Tongue (tissue), 2 donors: ENCODE results near the gene CDKN1C. TPM values are rescaled to one million over a fixed set of nuclear protein-coding genes. Genes with fewer than 3 reads are reported as not detected.

Experiments used
- DNase-seq: peaks from one replicate; pipeline ENCODE4 v3.0.0-alpha.2; 2015
- total RNA-seq: library from RNA; depleted of rRNA; stranded (reverse); fragments of >200 nt; gene quantifications from one replicate; pipeline ENCODE4 v1.2.3, GENCODE V29; 2014

Gene CDKN1C
- total RNA-seq, 1 donor from 2014 or later = 311 TPM

DNA sequence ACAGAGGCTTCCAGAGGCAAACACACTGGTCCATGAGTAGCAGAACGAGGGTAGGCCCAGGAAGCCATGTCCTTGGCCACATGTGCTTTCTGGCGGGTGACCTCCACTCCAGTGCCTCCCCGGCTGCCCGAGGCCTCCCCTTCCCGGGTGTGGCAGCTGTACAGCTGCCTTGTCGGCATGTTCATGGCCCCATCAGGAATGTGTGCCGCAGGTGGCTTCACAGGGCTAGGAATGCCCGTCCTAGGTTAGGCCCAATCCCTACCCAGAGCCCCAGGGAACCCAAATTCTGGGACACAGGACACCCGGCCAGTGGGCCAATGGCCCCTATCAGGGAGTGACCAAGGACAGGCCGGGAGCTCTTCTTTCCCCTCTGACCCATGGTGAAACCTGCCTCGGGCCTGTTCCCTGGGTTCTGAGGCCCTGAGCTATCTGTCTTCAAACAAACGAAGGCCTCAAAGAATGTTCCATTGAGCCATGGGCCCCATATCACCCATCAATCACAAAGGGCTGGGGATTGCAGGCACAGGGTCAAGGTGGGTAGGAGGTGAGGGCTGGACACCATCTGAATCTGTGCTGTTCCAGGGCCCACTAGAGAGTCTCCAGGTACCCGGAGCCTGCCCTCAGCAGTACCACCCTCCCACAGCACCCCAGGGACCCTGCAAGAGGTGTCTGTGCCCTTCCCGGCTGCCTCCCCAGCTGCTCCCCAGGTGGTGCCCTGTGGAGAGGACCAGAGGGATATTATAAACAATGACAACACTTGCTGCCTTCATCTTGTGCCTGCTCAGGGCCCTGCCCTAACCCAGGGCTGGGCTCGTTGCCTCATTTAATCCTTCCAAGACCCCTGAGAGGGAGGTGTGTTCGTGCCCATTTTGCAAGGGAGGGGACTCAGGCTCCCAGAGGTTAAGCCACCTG is 4.0 kb upstream of the CDKN1C start:
- DNase-seq = no peak

DNA sequence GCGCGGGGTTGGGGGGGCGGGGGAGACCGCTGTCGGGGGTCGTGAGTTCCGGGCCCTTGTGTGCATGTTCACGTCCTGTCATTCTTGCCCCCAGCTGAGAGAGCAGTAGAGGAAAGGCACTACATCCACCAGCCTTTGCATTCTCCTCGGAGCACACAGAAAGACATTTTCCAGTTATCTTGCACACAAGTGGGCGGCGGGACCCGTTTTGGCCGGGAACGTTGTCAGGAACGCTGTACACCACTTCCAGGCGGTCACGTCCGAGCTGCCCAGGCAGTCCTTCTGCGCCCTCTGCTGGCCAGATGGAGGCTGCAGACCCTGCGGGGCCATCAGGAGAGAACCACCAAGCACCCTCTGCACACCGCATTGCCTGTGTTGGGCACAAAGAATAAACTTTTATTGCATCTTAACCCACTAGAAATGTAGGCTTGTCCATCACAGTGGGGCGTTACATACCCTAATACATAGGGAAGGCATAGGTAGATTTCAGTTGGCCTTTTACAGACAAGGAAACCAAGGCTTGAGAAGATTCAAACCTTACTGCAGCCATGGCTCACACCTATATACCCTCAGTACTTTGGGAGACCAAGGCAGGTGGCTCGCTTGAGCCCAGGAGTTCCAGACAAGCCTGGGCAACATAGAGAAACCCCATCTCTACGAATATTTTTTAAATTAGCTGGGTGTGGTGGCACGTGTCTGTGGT is 2.8 kb upstream of the CDKN1C start:
- DNase-seq = peak; percentile 96

DNA sequence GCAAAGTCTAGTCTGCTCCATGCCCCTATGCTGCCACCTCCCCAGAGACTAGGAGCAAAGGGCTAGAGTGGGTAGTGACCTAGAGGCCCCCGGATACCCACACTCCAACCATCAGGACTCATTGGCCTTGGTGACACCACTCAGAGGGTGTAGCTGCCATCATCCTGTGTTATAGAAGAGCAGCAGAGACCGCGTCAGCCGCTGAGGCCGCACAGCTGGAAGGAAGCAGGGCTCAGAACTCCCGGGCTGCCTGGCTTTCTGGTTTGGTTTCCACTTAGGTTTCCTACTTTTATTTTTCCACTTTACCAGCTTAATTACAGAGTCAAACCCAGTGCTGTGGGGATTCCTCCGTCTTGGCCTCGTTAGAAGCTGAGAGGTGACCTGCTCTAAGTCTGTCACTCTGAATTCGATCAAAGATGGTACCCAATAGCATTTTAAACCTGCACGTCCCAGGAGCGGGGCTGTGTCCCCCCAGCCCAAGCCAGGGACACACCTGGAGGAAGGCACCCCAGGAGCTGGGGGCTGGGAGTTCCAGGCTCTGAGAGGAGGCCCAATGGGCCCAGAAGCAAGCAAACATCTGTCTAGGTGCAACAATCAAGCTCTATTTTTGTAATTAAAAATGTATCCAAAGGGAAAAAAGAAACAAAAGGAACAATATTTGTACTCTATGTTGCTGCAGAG is 2.1 kb upstream of the CDKN1C start:
- no peak for DNase-seq

DNA sequence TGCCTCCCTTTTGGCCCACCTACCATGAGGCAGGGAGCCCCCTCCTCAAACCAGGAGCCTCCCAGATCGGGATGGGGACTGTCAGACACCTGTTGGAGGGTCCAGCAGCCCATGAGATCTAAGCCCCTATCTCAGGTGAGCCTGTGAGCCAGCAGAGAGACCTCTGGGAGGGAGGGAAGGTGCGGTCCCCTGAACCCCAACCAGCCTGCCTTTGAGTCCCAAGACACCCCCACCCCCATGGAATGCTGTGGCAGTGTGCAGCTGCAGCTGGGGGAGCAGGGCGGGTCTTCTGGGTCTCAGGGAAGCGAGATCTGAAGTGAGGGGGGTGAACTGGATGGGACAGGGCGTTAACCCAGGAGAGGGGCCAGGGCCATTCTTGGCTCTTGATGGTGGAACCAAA is 1.4 kb upstream of the CDKN1C start:
- no peak for DNase-seq

DNA sequence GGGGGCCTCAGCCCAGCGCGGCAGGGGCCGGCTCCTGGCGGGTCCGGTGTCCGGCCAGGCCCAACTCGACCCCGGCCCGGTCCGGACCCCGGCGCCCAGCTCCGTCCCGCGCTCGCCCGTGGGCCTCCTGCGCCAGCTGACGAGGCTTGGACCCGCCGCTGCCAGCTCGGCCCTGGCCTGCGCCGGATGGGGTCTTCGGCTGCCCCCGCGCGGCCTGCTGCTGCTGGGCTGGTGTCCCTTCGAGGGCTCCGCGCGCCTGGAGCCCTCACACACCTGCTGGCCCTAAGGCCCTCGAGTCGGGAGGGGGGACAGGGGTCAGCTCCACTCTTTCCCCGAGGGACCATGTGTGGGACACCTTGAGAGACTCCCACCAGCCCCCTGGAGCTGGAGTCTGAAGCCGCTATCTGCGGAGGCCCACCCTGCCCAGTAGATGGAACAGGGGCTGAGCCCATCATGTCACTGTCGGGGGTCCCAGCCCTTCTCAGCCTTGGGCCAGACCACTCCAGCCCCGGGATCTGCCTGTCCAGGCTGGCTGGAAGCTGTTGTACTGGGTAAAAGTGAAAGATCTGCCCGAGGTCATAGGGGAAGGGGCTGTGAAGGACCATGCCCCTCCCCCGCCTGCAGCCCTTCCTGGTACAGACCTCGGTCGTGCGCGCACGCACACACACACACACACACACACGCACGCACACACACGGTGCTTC is 768 bp upstream of the CDKN1C start:
- DNase-seq = peak; percentile 86

DNA sequence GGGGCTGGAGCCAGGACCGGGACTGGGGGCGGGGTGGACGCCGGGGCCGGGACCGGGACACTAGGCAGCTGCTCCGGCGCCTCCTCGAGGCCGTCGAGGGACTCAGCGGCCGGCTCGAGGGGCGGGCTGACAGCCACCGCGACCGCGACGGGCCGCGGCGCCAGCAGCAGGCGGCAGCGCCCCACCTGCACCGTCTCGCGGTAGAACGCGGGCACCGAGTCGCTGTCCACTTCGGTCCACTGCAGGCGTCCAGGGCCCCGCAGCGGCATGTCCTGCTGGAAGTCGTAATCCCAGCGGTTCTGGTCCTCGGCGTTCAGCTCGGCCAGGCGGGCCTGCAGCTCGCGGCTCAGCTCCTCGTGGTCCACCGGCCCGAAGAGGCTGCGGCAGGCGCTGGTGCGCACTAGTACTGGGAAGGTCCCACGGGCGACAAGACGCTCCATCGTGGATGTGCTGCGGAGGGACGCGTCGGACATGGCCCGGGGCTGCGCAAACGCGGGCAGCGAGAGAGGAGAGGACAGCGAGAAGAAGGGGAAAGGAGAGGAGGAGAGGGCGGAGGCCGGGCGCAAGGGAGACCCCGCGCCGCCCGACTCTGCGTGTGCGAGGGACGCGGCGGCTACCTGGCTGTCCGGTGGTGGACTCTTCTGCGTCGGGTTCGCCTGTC is 428 bp downstream of the CDKN1C start:
- DNase-seq = peak; percentile 73

DNA sequence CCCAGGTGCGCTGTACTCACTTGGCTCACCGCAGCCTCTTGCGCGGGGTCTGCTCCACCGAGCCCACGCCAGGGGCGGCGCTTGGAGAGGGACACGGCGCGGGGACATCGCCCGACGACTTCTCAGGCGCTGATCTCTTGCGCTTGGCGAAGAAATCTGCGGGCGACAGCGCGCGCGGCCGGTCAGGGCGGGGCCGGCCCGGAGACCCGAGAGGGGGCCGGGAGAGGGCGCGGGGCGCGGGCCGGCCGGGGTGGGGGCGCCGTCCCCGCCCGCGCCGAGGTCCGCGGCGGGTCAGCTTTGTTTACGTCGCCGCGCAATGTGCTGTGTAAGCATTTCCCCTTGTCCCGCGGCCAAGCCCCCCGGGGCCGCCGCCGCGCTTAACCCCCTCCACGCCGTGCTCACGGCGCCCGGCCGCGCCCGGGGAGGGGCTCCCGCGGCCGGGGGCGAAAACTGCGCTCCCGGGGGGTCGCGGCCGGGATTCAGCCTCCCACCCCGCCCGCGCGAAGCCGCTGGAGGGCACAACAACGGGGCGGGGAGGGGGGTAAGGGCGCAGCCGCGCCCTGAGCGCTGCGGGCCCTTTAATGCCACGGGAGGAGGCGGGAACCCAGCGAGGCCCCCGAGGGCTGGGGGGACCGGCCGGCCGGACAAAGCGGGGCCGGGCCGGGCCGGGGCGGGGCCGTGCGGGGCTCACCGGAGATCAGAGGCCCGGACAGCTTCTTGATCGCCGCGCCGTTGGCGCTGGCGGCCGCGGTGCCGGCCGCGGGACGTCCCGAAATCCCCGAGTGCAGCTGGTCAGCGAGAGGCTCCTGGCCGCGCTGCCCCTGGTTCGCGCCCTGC is 1.4 kb downstream of the CDKN1C start:
- peak; percentile 63 for DNase-seq

DNA sequence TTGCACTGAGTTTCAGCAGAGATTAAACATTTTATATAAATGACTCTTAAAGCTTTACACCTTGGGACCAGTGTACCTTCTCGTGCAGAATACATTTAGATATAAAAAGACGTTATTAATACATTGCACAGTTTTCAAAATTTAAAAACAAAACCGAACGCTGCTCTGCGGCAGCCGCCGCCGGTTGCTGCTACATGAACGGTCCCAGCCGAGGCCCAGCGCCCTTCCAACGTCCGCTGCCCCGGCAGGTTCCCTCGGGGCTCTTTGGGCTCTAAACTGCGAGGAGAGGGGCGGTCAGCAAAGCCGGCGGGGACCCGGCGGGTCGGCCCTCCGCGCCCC is 2.0 kb downstream of the CDKN1C start:
- no peak for DNase-seq

DNA sequence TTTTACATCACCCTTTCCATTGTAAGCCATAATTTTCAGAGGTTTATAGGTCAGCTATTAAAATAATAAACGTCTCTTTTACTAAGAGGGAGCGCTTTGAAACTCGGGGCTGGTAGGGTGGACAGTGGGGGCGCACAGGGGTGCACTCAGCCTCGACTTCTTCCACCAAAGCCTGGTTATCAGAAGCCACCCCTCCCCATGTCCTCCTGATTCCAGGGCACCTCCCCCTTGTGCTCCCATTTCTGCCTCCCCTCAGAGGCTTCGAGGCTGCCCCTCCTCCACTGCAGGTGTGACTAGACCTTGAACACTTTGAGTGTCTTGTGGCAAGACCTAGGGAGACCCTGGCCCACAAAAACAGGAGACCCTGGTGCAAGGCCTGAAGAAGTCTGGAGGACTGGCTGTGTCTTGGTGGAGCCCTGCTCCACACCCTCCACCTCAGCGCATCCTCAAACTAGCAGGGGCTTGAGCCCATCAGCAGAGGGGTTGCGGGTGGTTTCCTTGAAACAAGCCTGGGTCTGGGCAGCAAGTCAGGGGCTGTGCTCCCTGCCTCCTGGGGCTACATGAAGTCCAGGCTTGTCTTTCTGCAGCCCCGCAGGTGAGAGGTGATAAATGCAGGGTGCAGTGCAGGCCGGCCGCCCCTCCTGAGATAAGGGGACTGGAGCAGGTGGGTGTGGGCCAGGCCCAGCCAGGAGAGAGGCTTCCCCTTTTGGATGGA is 3.0 kb downstream of the CDKN1C start:
- DNase-seq = peak; percentile 38

DNA sequence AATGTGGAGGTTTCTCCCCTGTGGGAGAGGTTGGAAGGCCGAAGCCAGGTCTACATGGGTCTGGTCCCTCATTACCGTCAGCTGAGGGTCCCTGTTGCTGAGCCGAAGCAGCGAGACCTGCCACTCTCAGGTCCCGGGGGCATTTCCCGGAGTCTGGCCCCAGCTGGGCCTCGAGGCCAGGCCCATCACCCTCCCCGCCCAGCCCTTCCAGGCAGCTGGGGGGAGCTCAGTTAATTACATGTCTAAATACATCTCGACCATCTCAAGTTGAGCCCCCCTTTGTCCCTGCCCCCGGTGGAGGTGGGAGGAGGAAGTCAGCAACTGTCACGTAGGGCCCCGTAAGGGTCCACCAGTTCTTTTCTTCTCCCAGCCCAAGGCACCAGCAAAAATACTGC is 3.6 kb downstream of the CDKN1C start:
- peak; percentile 80 for DNase-seq

DNA sequence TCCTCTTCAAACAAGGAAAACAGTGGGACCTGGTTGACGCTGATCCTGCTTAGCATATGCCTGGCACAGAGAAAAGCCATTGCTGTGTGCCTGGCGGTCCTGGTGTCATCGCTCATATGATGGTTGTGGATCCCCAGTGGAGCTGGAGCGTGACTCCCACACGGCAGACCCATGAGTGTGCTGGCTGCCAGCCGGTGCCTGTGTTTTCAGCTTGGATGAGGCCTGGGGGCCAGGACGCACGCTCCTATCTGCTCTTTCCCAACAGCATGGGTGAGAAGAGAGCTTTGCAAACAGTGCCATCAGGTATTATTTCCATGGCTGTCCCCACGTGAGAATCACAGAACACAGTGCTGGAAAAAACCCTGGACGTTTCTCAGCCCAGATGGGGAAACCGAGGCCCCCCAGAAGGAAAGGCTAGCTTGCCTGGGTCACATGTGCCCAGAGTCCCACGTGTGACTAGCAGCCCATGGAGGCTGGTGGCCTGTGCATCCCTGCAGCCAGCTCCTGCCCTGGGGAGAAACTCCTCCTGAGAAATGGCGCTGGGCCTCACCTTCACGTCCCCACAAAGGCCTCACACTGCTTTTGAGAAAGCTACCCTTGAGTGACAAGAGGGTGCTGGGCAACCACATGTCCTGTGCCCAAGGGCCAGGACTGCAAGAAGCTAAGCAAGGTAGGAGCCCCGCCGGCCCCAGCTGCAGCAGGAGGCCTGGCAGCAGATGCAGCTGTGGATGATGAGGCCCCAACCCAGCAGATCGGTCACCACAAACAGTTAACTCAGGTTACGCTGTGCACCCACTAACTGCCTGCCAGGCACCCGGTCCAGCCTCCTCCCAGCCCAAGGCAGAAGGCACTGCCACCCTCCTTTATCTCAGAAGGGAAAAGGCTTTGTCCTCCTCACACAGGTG is 4.2 kb downstream of the CDKN1C start:
- DNase-seq = peak; percentile 46

DNA sequence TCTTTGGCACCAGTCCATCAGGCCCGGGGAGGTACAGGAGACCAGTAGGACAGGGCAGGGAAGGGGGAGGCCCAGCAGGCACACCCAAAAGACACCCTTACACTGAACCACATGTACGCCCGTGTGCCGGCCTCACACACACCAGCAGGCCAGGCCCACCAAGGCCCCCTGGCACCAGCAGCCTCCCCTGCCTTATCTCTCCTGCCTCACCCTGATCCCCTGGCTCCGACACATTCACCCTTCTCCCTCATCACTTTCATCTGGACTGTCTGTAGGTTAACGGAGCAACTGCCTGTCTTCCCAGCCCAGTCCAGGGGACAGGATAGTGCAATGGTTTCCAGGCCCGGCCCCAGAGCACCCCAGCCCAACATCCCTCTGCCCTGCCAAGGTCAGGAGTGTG is 4.9 kb downstream of the CDKN1C start:
- peak; percentile 17 for DNase-seq

DNA sequence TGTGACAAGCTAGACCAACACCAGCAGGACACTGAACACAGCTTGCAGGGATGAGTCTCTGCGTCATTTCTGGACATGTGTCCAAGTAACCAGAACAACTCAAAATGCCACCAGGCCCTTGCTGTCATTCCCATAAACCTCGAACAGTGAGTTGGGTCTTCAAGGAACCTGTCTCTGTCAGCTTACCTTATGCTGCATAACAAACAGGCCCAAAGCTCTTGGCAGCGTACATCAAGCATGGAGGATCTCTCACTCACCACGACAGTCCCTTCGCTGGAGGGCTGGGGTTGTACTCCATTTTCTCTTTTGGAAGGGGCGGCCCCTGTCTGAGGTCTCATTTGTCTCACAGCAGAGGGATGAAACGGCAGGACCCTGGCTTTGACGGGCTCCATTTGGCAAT is 6.8 kb downstream of the CDKN1C start:
- DNase-seq = no peak

DNA sequence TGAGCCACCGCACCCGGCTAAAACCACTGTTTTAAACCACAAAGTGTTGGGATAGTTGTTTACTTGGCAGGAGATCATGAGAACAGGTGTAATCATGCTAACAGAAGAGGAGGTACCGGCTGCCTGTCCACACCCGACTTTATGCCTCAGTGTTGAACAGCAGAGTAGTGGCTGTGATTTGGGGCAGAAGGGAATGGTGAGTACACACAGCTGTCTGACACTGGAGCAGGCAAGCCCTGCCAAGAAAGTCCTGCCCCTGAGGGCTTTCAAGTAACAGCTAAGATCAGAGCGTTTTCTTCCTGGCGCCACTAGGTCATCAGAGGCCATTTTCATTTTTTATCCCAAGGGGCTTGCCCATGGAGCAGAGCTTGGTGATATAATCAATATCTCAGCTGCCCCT is 8.1 kb downstream of the CDKN1C start:
- peak; percentile 51 for DNase-seq

DNA sequence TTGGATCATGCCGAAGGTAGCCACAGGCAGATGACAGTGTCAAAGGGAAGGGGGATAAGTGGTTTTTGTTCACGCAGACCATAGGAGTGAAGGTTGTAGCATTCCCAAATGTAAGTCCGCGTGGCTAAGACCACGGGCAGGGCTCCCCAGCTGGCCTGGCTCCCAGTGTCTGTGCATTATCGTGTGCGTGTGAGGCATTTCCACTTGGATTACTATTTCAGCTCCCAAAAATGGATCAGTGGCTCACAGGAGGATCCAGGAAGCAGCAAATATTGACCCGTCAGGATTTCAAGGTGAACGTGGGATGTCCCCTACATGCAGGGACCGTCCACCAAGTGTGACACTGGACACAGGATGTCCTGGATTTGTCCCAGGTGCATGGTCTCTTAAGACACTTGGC is 10.6 kb downstream of the CDKN1C start:
- DNase-seq = no peak

DNA sequence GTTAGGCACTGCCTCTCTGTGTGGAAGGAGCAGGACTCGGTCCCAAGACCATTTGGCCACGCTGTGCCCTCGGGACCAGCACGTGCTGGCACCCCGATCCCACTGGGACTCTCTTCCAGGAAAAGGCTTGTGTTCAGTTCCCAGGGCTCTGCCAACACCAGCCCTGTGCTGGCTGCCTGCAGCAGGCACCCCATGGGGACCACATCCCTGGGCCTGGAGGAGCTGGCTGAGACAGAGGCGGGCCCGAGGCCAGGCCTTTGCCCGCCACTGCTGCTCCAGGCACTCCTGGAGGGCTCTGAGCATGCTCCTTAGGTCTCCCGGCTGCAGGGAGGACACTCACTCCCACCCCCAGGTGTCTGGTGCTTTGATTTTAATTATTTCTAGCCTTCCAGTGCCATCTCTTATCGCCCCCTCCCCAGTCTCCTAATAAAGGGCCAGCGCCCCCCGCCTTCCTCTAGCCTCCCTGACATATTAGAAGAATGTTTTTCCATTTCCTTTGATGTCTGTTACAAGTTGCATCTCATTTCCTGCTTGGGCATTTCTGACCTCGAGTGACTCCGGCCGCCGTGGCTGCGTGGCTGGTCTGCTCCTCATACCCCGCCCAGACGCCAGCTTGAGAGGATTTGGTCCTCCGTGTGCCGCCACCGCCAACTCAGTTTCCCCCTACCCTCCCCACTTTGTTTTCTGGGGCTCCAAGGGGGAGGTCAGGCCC is 14.4 kb downstream of the CDKN1C start:
- DNase-seq = no peak

DNA sequence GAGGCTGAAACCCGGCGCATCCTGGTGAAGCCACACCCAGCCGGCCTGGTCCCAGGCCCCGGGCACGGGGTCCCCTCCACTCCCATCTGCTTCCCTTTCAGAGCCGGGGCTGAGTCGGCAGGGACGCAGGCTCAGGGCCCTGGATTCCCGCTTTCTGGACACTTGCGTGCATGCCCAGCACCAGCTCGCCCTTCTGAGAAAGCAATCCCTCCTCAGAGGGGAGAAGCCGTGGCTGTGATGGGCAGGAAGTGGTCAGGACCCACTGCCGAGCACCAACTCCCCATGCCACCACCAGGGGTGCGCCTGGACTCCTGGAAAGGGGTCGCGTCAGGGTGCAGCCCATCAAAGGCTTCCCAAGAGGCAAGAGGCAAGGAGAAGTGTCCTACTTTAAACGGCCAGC is 15.1 kb downstream of the CDKN1C start:
- no peak for DNase-seq
